HG02938 (cell line): ENCODE measurements around the gene SNPH.
A peak's percentile ranks its signal among the peaks of the same experiment; 100 is the strongest.
"Not testable (repeated sequence)": the region's sequence is repeated elsewhere in the genome, so short reads cannot be mapped to it uniquely, and the experiment has no call there.

Source experiments
- ATAC-seq: cut with Tn5 transposase; IDR thresholded peaks from one replicate; pipeline ENCODE4 v1.9.1; 2021; ENCODE audit warnings: mild to moderate bottlenecking, moderate library complexity; ENCODE audit not compliant: unreplicated experiment

The SNPH gene, protein sequence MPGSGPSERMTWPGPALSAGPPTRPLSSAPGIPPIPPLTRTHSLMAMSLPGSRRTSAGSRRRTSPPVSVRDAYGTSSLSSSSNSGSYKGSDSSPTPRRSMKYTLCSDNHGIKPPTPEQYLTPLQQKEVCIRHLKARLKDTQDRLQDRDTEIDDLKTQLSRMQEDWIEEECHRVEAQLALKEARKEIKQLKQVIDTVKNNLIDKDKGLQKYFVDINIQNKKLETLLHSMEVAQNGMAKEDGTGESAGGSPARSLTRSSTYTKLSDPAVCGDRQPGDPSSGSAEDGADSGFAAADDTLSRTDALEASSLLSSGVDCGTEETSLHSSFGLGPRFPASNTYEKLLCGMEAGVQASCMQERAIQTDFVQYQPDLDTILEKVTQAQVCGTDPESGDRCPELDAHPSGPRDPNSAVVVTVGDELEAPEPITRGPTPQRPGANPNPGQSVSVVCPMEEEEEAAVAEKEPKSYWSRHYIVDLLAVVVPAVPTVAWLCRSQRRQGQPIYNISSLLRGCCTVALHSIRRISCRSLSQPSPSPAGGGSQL

DNA sequence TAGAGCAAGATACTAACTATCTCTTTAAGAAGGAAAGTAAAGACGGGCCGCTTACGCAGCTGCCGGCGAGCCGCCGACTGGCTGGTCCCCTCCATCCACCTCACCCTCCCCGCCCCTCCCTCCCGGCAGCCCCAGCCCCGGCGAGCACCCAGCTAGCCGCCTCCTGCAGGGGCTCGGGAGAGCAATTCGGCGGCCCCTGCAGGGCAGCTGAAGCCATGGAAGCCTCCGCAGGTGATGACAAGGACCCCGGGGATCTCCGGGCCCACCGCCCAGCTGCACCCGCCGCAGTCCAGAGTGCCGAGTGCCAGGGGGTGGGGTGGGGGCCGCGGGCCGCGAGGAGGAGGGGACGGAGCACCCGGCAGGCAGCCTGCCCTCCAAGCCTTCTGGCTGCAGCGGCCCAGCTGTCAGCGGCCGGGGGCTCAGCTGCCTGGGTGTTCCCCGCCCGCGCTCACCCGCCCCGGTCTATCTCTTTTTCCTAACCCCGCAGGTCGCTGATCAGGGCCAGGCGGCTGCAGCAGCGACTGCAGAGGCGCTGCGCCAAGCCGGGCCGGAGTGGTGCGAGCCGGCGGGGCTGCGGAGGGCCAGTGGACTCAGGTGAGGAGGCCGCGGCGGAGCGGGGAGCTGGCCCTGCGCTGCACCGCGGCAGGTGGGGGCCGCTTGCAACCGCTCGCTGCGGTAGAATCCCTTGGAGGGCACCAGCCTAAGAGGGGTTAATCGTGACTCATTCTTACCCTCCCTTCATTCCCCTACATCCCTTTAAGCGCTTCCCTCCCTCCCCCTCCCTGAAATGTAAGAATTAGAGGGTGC, at the start of gene SNPH:
Gene SNPH, plus strand, starts transcription at position 128 of the 807 bp plus-strand sequence. CDS start 29,946 bp downstream, outside the sequence.
- peak; percentile 82 for ATAC-seq

DNA sequence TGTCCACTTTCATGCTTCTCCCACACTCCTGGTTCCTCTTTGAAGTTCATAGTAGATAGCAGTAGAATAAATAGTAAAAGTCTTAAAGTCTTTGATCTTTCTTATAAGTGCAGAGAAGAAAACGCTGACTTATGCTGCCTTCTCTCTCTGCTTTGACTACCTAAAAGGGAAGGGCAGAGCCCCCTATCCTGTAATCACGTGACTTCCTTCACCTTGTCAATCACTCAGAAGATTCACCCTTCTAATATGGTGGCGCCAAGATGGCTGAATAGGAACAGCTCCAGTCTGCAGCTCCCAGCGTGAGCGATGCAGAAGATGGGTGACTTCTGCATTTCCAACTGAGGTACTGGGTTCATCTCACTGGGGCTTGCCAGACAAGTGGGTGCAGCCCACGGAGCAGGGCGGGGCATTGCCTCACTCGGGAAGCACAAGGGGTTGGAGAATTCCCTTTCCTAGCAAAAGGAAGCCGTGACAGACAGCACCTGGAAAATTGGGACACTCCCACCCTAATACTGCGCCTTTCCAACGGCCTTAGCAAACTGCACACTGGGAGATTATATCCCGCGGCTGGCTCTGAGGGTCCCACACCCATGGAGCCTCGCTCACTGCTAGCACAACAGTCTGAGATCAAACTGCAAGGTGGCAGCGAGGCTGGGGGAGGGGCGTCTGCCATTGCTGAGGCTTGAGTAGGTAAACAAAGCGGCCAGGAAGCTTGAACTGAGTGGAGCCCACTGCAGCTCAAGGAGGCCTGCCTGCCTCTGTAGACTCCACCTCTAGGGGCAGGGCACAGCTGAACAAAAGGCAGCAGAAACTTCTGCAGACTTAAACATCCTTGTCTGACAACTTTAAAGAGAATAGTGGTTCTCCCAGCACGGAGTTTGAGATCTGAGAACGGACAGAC, 49.3 kb upstream of the SNPH start:
- not testable (repeated sequence) for ATAC-seq

DNA sequence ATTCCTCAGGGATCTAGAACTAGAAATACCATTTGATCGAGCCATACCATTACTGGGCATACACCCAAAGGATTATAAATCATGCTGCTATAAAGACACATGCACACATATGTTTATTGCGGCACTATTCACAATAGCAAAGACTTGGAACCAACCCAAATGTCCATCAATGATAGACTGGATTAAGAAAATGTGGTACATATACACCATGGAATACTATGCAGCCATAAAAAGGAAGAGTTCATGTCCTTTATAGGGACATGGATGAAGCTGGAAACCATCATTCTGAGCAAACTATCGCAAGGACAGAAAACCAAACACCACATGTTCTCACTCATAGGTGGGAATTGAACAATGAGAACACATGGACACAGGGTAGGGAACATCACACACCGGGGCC, 43.3 kb upstream of the SNPH start:
- not testable (repeated sequence) for ATAC-seq

DNA sequence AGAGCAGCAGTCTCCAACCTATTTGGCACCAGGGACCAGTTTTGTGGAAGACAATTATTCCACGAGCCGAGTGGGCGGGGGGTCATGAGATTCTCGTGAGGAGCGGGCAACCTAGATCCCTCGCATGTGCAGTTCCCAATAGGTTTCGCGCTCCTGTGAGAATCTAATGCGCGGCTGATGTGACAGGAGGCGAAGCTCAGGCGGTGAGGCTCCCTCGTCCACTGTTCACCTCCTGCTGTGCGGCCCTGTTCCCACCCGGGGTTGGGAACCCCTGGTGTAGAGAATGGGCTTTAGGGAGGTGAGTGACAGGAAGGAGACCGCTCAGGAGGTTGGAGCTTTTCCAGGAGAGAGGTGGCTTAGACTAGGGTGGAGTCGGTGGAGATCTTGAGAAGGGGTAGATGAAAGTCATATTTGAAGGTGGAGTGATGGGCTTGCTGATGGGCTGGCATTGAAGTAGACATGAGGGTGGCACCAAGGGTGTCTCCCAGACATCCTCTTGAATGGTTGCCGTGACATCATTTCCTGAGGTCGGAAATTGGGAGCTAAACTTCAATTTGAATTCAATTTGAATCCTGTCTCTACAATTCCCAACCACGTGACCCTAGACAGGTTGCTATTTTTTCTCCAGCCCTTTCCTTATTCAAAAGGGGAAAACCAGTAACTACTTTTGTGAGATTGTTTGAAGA, 41.7 kb upstream of the SNPH start:
- no peak for ATAC-seq

DNA sequence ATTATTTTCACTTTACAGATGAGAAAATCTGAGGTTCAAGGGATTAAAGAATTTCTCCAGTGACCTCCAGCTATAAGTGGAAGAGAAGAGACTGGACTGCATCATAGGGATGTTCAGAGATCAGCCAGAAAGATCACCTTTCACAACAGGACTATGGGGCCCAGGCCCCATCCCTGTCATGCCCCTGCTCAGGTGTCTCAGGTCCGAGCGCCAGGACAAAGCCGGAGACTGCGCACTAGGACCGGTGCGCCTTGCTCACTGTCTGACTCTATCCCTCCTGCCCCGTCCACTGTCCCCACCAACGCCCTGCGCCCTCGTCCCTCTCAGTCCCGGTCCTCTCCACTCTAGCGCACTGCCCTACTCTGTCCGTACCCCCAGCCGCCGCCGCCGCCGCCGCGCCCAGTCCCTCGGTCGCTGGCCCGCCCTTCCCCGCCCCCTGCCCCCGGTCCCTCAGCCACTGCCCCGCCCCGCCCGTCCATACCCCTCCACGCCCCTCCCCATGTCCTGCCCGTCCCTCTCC, 40.8 kb upstream of the SNPH start:
- no peak for ATAC-seq

DNA sequence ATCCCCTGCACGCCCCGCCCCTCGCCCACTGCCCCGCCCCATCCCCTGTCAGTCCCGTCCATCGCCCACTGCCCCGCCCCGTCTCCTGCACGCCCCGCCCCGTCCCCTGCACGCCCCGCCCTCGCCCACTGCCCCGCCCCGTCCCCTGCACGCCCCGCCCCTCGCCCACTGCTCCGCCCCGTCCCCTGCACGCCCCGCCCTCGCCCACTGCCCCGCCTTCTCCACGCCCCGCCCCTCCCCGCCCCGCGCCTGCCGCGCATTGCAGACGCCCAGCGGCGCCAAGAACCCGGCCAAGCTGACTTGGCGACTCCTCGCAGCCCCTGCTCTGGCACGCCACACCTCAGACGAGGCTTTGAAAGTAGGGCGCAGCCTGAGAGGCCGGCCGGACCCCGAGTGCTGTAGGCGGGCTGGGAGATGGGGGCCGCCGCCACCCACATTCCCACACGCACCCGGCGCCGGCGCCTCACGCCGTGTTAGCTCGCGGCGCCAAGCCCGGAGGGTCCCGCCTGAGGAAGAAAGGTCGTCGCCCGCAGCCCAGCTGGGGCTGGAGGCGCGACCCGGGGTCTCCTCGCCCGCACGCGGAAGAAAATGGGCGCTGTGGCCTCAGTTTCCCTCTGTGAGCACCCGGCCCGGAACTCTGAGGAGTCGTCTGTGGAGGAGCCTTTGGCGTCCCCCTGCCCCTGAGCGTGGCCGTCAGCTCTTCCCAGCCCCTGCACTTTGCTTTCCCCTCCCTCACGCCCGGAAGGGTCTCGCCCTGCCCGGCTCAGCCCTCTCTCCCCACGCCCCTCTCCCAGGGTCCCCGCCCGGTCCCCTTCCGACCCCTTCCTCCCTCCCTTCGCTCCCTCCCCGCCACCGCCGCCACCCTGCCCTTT, 40.1 kb upstream of the SNPH start, which contains the start of gene RAD21L1:
Gene RAD21L1, plus strand, starts transcription at position 262 of the 872 bp plus-strand sequence. CDS start 2,410 bp downstream, outside the sequence.
- no peak for ATAC-seq

DNA sequence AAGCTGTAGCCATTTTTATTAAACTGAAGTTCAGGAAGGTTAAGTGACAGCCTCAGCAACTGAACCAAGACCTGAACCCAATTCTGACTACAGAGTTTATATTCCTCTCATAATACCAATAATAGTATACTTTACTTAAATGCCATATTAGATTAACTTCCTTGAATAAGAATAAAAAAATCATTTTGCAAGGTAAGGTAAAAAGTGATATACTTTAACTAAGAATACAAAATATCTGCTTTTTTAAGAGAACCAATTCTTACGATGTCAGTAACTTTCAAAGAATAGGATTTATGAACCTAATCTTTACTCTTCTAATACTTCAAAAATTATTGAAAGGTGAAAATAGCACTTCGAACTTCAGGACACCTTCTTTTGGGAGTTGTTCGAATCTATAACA, 36.6 kb upstream of the SNPH start:
- ATAC-seq: no peak

DNA sequence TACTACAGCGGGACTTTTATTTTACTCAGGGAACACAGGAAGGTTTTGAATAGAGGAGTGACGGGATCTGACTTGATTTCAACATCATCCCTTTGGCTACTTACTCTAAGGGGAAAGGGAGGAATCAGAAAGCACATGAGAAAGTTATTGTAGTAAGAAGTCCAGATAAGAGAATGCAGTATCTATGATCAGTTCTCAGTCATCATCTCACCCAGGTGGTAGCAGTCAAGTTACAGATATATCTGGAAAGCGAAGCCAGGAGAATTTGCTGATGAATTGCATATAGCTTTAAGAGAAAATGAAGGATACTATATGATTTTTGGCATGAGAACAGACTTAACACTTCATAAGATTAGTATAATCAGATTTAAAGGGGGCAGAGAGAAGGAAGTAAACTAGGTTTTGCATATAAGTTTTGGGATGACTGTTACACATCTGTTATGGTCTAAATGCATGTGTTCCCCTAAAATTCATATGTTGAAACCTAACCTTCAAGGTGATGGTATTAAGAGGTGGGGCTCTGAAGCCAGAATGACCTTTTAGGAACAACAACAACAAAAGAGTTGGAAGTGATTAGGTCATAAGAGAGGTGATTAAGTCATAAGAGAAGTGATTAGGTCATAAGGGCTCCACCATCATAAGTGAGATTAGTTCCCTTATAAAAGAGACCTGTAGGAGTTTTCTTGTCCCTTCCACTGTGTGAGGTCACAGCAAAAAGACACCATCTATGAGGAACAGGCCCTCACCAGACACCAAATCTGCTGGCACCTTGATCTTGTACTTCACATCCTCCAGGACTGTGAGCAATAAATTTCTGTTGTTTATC, 33.6 kb upstream of the SNPH start:
- ATAC-seq: no peak

DNA sequence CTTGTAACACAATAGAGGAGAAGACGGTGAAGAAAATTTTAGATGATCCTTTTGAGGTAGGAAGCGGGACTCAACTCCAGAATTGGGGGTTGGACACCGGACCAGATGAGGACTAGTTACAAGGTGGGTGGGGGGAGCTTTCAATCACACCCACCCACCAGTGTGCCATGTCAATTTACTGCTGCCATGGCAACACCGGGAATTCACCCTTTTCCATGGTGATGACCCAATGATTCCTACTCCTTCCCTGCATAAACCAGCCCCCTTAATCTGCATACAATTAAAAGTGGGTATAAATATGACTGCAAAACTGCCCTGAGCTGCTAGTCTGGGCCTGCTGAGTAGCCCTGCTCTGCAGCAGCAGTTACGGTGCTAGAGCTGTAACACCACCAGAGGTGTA, 25.5 kb upstream of the SNPH start:
- no peak for ATAC-seq

DNA sequence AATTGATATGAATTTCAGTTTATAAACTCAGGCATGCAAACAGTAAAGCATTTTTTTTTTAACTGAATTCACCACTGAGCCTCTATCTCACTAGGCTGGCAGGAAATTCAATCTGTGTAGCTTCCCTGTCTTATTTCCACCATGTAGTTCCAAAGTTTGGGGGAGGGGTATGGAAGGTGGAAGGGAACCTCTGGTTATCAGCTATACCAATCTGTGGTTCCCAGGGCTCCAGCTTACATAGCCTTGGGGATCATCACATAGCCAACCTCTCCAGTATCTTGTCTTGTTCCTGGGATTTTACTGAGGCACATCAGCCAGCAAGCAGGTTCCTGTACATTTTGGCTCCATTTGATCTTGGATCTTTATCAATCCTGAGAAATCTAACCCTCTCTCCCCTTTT, 24.6 kb upstream of the SNPH start:
- no peak for ATAC-seq

DNA sequence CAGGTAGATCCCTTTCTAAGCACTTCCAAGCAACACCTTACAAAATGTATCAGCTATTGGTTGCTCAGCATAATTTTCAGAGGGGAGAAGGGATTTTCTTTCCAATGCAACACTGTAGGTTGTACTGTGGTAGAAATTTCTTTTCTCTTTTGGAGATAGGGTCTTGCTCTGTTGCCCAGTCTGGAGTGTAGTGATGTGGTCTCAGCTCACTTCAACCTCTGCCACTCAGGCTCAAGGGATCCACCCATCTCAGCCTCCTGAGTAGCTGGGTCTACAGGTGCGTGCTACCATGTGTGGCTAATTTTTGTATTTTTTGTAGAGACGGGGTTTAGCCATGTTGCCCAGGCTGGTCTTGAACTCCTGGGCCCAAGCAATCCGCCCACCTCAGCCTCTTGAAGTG, 24.0 kb upstream of the SNPH start:
- no peak for ATAC-seq

DNA sequence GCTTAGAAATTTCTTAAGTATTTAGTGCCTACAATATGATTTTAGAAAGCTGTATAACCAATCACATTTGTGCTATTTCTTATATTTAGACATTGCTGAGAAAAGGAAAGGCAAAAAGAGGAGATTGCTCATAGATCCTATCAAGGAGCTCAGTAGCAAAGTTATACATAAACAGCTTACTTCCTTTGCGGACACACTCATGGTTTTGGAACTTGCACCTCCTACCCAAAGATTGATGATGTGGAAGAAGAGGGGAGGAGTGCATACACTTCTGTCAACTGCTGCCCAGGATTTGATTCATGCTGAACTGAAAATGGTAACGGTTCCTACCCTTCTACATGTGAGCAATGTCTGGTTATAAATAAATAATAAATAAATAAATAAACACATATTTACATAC, 23.6 kb upstream of the SNPH start:
- no peak for ATAC-seq

DNA sequence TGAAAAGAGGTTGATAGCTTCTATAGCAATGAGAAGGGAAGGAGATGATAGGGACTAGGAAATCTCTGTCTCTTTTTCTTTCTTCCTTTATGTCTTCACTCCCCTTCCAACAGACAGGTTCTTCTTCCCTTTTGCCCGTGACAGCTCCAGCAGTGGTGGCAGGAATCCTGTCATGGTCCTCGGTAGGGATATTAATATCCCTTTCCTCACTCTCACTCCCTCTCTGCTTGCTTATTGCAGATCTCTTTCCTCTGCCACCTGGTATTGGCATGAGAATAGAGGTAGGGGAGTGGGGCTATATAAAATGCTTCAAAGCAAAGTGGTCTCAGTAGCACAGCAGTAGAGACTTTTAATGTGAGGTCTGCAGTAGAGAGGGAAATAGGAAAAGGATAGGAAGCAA, 20.5 kb upstream of the SNPH start:
- no peak for ATAC-seq

DNA sequence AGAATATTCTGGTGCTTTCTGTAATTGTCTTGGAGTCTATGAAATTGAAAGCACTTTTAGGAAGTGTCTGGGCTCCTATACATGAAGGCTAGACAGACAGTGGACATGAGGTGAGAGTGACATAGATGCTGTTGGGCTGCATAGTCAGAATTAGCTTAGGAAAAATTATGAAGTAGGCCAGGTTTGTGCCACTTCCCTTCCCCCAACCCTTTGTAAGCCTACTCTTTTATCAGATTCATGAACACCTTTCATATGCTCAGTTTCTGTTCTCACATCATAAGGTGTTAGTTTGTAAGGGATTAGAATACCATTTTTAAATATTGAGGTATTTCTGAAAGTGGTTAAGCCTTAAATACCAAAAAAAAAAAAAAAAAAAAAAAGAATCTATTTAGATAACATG, 18.4 kb upstream of the SNPH start:
- no peak for ATAC-seq

DNA sequence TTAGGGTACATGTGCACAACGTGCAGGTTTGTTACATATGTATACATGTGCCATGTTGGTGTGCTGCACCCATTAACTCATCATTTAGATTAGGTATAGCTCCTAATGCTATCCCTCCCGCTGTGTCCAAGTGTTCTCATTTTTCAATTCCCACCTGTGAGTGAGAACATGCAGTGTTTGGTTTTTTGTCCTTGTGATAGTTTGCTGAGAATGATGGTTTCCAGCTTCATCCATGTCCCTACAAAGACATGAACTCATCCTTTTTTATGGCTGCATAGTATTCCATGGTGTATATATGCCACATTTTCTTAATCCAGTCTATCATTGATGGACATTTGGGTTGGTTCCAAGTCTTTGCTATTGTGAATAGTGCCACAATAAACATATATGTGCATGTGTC, 15.8 kb upstream of the SNPH start:
- ATAC-seq: not testable (repeated sequence)

DNA sequence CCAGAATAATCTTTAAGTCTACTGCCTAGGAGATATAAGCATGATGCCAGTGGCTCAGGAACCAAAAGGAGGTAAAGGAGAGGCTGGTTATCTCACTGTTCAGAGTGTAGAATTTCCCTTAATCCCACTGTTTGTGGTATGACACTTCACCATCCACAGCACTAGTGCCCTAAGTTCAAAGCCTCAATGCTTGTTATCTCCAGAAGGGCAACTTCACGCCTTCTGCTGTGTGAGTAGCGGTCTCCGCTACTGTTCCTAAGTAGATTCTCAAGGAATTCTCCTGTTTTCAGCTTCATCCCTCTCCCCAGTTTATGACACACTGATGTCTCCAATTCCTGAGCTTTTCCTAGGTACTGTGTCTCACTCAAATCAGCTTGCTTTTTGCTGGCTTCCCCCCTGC, 13.7 kb upstream of the SNPH start:
- ATAC-seq: no peak

DNA sequence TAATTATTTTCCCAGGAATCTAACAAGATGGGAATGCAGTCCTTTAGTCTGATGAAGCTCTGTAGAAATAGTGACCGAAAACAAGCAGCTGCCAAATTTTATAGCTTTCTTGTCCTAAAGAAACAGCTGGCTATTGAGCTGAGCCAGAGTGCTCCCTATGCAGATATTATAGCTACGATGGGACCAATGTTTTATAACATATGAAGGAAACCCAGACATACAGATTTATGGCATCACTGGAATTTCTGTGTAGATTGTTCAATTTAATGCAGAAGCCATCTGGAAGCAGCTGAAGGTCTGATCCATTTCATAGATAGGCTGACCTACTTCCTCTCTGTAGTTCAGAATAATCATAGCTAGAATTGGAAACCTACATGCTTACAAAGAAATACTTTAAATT, 11.8 kb upstream of the SNPH start:
- no peak for ATAC-seq

DNA sequence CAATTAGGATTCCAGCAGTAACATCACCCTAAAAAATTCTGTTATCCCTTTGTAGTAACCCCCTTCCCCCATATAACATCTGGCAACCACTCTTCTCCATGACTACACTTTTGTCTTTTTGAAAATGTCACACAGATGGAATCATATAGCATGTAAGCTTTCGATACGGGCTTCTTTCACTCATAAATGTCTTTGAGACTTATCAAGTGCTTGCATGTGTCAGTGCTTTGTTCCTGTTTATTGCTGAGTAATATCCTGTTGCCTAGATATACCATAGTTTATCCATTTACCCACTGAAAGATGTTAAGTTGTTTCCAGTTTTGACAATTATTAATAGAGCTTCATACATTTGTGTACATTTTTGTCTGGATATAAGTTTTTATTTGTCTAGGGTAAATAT, 10.4 kb upstream of the SNPH start:
- ATAC-seq: no peak
